ENCODE results near the gene CDC34.
A peak's percentile ranks its signal among the peaks of the same experiment; 100 is the strongest.

Gene CDC34

DNA sequence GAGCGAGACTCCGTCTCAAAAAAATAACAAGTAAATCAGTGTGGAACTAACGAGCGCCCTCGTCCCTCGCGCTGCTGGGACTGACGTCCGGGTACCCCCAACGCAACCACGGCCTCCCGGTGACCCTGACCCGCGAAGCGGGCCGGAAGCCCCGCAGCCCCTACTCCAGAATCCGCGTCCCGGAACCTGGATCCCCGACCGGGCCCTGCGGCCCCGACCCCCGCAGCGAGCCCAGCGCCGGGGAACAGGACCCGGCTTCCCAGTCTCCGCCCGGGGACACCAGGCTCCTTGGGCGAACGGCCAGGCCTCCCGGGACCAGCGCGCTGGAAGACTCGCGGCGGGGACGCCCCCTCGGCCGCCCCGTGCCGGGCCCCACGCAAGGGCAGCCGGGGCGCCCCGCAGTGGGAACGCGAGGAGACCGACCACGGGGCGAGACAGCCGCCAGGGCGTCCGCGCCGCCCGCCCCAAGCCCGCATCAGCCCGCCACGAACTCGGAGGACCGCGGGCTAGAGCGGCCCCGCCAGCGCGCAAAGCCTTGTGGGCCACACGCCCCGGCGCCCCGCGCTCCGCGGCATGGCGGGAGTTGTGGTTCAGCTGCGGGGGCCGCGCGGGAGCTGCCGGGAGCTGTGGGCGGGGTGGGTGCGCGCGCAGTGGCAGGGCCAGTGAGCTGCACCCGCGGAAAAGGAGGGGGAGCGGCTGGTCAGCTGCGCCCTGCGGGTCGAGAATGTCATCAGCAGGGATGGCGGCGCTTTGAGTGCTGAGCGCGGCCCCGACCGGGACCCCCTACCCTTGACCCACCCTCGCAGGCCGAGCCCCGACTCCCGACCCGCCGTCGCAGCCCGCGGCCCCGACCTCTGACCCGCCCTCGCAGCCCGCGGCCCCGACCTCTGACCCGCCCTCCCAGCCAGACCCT, 42.8 kb upstream of the CDC34 start:
- peak; percentile 94 for ATAC-seq (ENCODE audit: insufficient read depth, low read depth)

DNA sequence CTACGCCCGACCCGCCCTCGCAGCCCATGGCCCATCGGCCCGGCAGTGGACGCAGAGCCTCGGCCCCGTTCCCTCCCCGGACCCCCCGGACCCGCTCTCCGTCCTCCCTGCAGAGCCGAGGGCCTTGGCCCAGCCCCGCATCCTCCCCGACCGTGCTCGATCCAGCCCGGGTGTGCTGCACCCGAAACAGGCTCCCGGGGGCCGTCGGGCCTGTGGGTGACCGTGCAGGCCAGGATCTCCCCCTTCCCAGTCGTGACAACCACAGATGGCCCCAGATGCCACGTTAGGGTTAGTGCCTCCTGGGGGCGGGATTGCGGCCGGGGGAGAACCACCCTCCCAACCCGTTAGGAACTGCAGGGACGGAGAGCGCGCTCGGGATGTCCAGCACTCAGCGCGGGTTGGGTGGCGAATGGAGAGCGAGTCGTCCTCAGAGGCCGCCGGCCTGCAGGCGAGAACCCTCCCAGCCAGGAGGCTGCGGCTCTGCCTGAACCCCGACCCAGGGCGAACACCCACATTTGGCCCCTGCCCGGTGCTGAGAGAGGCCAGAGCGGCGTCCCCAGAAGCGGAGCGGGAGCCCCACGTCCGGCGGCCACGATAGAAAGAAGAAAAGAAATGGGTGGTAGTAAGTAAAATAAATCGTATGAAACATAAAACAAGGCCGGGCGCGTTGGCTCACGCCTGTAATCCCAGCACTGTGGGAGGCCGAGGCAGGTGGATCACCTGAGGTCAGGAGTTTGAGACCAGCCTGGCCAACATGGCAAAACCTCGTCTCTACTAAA, 42.0 kb upstream of the CDC34 start:
- H3K4me1 ChIP-seq (ENCODE audit: insufficient read depth, low read length): peaks cover 27% of the 10 kb centered on the region
- ATAC-seq (ENCODE audit: insufficient read depth, low read depth) (peak; percentile 30), DNase-seq (peak; percentile 42)
- peak overlapping the region; percentile 84 for H3K27ac ChIP-seq (ENCODE audit: low read length)
- TF ChIP-seq, protein P1, sequence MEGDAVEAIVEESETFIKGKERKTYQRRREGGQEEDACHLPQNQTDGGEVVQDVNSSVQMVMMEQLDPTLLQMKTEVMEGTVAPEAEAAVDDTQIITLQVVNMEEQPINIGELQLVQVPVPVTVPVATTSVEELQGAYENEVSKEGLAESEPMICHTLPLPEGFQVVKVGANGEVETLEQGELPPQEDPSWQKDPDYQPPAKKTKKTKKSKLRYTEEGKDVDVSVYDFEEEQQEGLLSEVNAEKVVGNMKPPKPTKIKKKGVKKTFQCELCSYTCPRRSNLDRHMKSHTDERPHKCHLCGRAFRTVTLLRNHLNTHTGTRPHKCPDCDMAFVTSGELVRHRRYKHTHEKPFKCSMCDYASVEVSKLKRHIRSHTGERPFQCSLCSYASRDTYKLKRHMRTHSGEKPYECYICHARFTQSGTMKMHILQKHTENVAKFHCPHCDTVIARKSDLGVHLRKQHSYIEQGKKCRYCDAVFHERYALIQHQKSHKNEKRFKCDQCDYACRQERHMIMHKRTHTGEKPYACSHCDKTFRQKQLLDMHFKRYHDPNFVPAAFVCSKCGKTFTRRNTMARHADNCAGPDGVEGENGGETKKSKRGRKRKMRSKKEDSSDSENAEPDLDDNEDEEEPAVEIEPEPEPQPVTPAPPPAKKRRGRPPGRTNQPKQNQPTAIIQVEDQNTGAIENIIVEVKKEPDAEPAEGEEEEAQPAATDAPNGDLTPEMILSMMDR (IDR thresholded peaks at IDR 0.05; ENCODE audit: borderline replicate concordance, extremely low read depth, low read length, poor library complexity, severe bottlenecking): peak; percentile 19
- no peak for TF ChIP-seq EZH2 (IDR thresholded peaks at IDR 0.05; ENCODE audit: borderline replicate concordance, low read depth, low read length, severe bottlenecking)
- peak overlapping the region; percentile 100 for H3K4me2 ChIP-seq (ENCODE audit: insufficient read depth, low read length)
- no peaks in the 10 kb centered on the region for H4K20me1 ChIP-seq (ENCODE audit: insufficient read depth, low read length)
- H3K79me2 ChIP-seq (ENCODE audit: insufficient read depth, low read length): peaks cover 11% of the 10 kb centered on the region
- no peaks in the 10 kb centered on the region for H3K9me3 ChIP-seq (ENCODE audit: insufficient read depth, low read length, severe bottlenecking)
- no peaks in the 10 kb centered on the region; the same call in 1 of the 2 replicates for H3K36me3 ChIP-seq (ENCODE audit: insufficient read depth, low read length)
- H3K9ac ChIP-seq (ENCODE audit: low read depth, low read length): peak overlapping the region; percentile 100
- H3K4me3 ChIP-seq (ENCODE audit: low read depth in 1 of 2, low read length in 2 of 2): peak overlapping the region; percentile 90 to 99
- peak overlapping the region; percentile 96 for H2AFZ ChIP-seq (ENCODE audit: low read depth, low read length)
- no peaks in the 10 kb centered on the region for H3K27me3 ChIP-seq (ENCODE audit: insufficient read depth, low read length, poor library complexity)

More for the DNA sequence above, 42.8 kb upstream of the CDC34 start:
- Histone ChIP-seq H3K27me3 (ENCODE audit: insufficient read depth, low read length, poor library complexity) (no peaks in the 10 kb centered on the region), H3K79me2 (ENCODE audit: insufficient read depth, low read length) (peaks cover 11% of the 10 kb centered on the region), H3K36me3 (ENCODE audit: insufficient read depth, low read length) (no peaks in the 10 kb centered on the region; the same call in 1 of the 2 replicates), H4K20me1 (ENCODE audit: insufficient read depth, low read length) (no peaks in the 10 kb centered on the region), H3K4me3 (ENCODE audit: low read depth in 1 of 2, low read length in 2 of 2) (peak overlapping the region; percentile 90 to 99), H2AFZ (ENCODE audit: low read depth, low read length) (peak overlapping the region; percentile 96), H3K9me3 (ENCODE audit: insufficient read depth, low read length, severe bottlenecking) (no peaks in the 10 kb centered on the region), H3K4me1 (ENCODE audit: insufficient read depth, low read length) (peaks cover 27% of the 10 kb centered on the region), H3K9ac (ENCODE audit: low read depth, low read length) (peak overlapping the region; percentile 100), H3K27ac (ENCODE audit: low read length) (peak overlapping the region; percentile 84), H3K4me2 (ENCODE audit: insufficient read depth, low read length) (peak overlapping the region; percentile 100)
- no peak for TF ChIP-seq EZH2 (IDR thresholded peaks at IDR 0.05; ENCODE audit: borderline replicate concordance, low read depth, low read length, severe bottlenecking)
- TF ChIP-seq, protein P1 (IDR thresholded peaks at IDR 0.05; ENCODE audit: borderline replicate concordance, extremely low read depth, low read length, poor library complexity, severe bottlenecking): no peak
- DNase-seq: peak; percentile 93

DNA sequence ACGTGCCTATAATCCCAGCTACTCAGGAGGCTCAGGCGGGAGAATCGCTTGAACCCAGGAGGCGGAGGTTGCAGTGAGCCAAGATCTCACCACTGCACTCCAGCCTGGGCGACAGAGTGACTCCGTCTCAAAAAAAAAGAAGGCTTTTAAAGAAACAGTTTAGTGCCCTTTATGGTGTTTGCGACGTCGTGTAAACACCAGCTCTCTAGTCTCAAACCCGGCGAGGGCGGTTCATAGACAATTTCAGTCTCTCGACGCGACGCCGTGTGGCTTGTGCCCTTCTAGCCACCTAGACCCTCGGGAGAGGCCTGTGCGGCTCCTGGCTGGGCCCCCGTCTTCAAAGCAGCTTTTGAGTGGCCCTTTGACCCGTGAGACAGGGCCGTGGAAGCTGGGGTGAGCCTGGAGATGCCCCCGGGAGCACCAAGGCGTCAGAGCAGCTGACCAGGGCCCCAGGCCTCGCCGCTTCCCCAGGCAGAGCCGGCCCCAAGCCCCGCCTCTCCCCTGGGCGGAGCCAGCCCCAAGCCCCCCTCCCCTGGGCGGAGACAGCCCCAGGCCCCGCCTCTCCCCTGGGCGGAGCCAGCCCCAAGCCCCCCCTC, 40.3 kb upstream of the CDC34 start:
- Histone ChIP-seq H3K4me2 (ENCODE audit: insufficient read depth, low read length) (no peak overlapping the region), H3K27me3 (ENCODE audit: insufficient read depth, low read length, poor library complexity) (no peaks in the 10 kb centered on the region), H3K27ac (ENCODE audit: low read length) (no peak overlapping the region), H3K9ac (ENCODE audit: low read depth, low read length) (no peak overlapping the region), H3K79me2 (ENCODE audit: insufficient read depth, low read length) (peaks cover 11% of the 10 kb centered on the region), H3K4me1 (ENCODE audit: insufficient read depth, low read length) (peaks cover 27% of the 10 kb centered on the region), H3K4me3 (ENCODE audit: low read depth in 1 of 2, low read length in 2 of 2) (no peak overlapping the region), H4K20me1 (ENCODE audit: insufficient read depth, low read length) (no peaks in the 10 kb centered on the region), H3K9me3 (ENCODE audit: insufficient read depth, low read length, severe bottlenecking) (no peaks in the 10 kb centered on the region), H3K36me3 (ENCODE audit: insufficient read depth, low read length) (no peaks in the 10 kb centered on the region; the same call in 1 of the 2 replicates), H2AFZ (ENCODE audit: low read depth, low read length) (no peak overlapping the region)
- no peak for TF ChIP-seq EZH2 (IDR thresholded peaks at IDR 0.05; ENCODE audit: borderline replicate concordance, low read depth, low read length, severe bottlenecking)
- TF ChIP-seq, protein P1 (IDR thresholded peaks at IDR 0.05; ENCODE audit: borderline replicate concordance, extremely low read depth, low read length, poor library complexity, severe bottlenecking): no peak
- ATAC-seq (ENCODE audit: insufficient read depth, low read depth) (no peak), DNase-seq (no peak)

Measured in DND-41 (cell line).